HG03025 (cell line): ENCODE data around the gene PPP3CA.
A peak's percentile ranks its signal among the peaks of the same experiment; 100 is the strongest.

Source experiments
- ATAC-seq: cut with Tn5 transposase; IDR thresholded peaks from one replicate; pipeline ENCODE4 v1.9.1; 2021; ENCODE audit warnings: mild to moderate bottlenecking, moderate library complexity; ENCODE audit not compliant: unreplicated experiment, low FRiP score

The PPP3CA gene

DNA sequence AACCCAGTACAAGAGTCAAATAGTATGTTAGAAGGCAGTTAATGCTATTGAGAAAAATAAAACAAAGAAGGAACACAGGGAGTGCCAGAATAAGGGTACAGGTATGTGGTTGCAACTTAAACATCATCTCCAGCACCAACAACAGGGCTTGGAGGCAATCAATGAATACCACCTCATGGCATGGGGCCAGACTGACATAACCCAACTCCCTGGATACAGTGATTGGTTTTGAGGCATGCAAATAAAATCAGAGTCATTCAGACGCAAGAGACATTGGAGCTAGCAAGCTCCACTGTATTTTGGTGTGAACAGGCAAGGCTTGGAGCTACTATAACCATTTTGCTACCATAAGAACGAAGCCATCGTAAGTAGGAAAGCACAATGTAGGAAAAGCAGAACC lies 56.7 kb downstream of the PPP3CA start:
- no peak for ATAC-seq

- ATAC-seq, result no peak
Observed at GRCh38 chr4:101289306-101289705, 58.0 kb downstream of the PPP3CA start.

- ATAC-seq, result no peak
Observed at GRCh38 chr4:101288365-101289145, 58.8 kb downstream of the PPP3CA start.

- ATAC-seq, result no peak
Observed at GRCh38 chr4:101287324-101287723, 60.0 kb downstream of the PPP3CA start.

DNA sequence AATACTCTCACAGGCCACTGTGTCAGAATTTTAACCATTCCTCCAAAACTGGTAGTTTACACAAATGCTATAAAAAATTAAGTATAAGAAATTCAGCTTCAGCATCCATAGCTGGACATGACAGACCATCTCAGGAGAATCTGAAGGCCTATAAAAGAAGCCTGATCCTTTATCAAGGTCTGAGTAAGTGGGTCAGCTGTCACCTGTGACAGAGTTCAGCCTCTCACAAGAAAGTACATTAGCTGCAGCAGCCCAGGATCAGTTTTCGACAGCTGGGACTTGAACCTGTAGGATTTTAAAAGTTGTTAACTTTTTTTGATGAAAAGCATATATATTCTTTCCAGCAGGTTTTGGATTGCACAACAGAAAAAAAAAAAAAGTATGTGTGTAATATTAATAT lies 60.7 kb downstream of the PPP3CA start:
- no peak for ATAC-seq

GRCh38 chr4:101285985-101286384 lies 61.3 kb downstream of the PPP3CA start:
- ATAC-seq, result no peak

GRCh38 chr4:101284546-101284945 lies 62.8 kb downstream of the PPP3CA start:
- ATAC-seq, result no peak

- no peak for ATAC-seq
Observed at GRCh38 chr4:101283434-101283833, 63.9 kb downstream of the PPP3CA start.

- ATAC-seq, result peak; percentile 57
Observed at GRCh38 chr4:101282076-101282844, 65.1 kb downstream of the PPP3CA start.

GRCh38 chr4:101280866-101281600 lies 66.3 kb downstream of the PPP3CA start:
- no peak for ATAC-seq

DNA sequence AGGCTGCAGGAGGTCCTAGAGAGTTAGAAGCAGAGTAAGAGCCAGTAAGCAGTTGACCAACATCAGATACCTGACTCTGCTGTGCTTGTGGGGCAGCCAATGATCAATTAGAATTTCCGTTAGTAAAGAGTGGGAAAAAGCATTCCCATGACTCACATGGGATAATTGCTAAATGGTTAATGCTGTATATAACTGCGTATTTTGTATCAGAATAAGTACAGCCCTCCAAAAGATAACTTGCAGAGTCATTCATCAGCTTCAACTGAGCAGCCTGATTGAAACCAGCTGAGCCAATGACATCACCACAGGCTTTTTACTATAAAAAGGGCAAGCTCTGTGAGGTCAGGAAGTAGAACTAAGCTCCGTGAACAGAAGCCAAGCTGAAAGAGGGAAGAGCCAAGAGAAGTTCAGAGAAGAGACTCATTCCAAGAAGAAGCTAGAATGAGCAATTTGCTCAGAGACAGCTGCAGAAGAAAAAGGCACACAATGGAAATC lies 67.9 kb downstream of the PPP3CA start:
- ATAC-seq, result no peak

- no peak for ATAC-seq
Observed at GRCh38 chr4:101277671-101278070, 69.7 kb downstream of the PPP3CA start.

DNA sequence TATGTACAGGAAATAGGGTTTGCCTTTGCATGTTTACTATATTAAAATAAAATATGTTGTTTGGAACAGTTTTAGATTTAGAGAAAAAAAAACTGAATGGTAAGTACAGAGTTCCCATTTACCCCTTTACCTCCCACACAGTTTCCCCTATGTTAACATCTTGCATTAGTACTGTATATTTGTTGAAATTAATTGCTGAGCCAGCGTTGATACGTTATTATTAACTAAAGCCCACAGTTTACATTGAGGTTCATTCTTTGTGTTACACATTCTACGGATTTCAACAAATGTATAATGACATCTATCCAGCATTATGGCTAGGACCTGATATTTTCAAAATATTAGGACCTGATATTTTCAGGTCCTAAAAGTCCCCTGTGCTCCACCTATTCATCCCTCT lies 70.7 kb downstream of the PPP3CA start:
- ATAC-seq, result no peak

- no peak for ATAC-seq
Observed at GRCh38 chr4:101274888-101275752, 72.2 kb downstream of the PPP3CA start.

GRCh38 chr4:101271516-101271915 lies 75.8 kb downstream of the PPP3CA start:
- ATAC-seq, result no peak

DNA sequence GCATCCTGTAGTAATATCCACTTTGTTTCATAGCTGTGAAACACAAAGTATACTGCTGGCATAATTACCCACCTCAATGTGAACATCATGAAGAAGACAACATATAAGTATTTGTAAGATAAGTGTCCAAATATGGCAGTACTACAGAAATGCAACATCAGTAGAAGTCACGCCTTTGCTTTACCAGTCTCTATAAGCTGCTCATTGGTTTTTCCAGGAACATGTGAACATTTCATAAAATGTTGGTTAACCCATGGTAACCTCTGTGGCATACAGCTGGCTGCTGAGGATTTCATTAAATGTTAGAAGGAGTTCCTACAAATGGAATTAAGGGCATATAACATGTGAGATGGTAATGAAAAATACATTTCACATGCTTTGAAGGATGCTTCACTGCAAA lies 77.6 kb downstream of the PPP3CA start:
- no peak for ATAC-seq

- no peak for ATAC-seq
Observed at GRCh38 chr4:101265816-101266172, 81.5 kb downstream of the PPP3CA start.

- ATAC-seq, result no peak
Observed at GRCh38 chr4:101264993-101265815, 82.1 kb downstream of the PPP3CA start.

DNA sequence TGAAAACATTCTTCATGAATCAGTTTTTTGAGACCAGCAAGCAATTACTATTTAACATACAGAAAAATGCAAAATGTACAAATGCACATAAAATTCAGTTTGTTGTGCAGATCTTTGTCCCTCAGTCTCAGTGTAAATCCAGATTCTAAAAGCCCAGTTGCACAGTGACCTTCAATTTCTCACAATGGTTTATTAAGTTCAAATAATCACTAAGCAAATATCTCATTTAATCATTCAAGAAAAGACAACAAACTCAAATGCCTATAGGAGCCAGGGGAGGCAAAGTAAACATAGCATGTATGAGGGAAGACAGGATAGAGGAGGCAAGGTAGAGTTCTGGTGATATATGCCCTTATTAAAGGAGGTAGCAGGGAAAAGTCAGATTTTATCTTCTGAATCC lies 82.8 kb downstream of the PPP3CA start:
- no peak for ATAC-seq
